ENCODE results near the gene EFNB2.

- TF ChIP-seq CTCF (IDR thresholded peaks at IDR 0.05) (no peak), POLR2A (IDR thresholded peaks at IDR 0.05) (no peak)
These were observed 37.3 kb downstream of the EFNB2 start for GRCh38 chr13:106498158-106498557.

Measured in body of pancreas (tissue), 4 donors.